GM18909 (cell line): Measurements from ENCODE around the gene ZNHIT2.
A peak's percentile ranks its signal among the peaks of the same experiment; 100 is the strongest.
"Not testable (repeated sequence)": the region's sequence is repeated elsewhere in the genome, so short reads cannot be mapped to it uniquely, and the experiment has no call there.

ENCODE experiments used
- ATAC-seq: cut with Tn5 transposase; IDR thresholded peaks from one replicate; pipeline ENCODE4 v1.9.1; 2021; ENCODE audit warnings: mild to moderate bottlenecking; ENCODE audit not compliant: unreplicated experiment, poor library complexity

Gene ZNHIT2

GRCh38 chr11:65121447-65121864 is 4.0 kb upstream of the ZNHIT2 start:
- no peak for ATAC-seq

- no peak for ATAC-seq
Observed at GRCh38 chr11:65120831-65121230, 3.3 kb upstream of the ZNHIT2 start.

GRCh38 chr11:65119670-65119995 is 2.1 kb upstream of the ZNHIT2 start:
- ATAC-seq, result no peak

- ATAC-seq, result not testable (repeated sequence)
Observed at GRCh38 chr11:65118891-65119669, 1.6 kb upstream of the ZNHIT2 start.

- ATAC-seq, result no peak
Observed at GRCh38 chr11:65118097-65118837, 766 bp upstream of the ZNHIT2 start.

DNA sequence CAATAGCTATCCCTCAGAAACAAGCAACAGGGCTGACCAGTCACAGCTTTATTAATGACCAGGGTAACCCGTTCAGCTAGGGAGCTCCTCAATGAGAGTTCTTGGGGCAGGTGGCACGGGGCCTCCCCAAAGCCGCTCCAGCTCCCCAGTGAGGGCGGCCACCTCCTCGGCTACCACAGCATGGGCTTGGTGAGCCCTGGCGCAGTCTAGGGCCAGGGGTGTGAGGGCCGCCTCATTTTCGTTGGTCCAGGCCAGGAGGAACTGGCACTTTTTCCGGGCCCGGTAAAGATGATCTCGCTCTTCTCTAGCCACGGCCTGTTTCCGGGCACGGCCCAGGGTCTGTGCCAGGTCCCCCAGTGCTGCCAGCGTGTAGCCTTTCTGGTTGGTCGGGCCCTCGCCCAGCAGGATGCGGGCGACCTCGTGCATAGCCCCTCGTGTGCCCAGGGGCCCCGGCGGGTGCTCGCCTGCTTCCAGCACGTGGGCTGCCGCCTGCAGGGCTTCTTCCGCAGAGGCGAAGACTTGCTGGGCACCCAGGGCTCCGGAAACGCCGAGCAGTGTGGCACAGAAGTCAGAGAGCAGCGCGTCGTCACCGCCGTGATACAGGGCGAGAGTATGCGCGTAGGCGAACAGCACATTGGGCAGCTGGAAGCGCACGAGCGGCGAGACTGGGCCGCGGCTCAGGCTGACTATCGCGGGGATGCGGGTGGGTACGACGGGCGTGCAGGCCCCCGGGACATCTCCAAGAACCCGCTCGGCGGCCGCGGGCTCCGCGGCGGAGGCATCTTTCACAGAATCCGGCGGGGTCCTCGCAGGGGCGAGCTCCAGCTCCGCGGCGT is 913 bp downstream of the ZNHIT2 start:
- ATAC-seq, result no peak

DNA sequence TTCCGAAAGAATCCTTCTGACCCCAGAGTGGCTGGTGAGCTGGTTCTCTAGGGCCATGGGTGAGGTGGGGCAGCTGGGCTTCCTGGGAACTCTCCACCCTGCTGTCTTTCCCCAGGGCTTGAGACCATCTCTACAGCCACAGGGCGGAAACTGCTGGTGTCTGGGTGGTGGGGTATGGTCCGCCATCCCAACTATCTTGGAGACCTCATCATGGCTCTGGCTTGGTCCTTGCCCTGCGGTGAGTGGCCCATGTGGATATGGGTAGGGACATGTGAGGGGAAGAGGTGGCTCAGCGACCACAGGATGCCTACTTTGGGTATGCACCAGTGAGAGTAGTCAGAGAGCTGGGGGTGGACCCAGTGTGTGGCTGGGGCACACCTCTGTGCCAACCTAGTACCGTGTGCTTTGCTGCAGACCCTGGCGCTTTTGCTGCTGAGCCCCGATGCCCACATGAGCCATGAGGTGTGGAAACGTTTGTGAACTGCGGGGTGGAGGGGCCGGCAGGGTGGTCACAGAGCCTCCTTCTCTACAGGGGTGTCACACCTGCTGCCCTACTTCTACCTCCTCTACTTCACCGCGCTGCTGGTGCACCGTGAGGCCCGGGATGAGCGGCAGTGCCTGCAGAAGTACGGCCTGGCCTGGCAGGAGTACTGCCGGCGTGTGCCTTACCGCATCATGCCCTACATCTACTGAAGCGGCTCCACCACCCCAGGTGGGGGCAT is 2.0 kb downstream of the ZNHIT2 start:
- no peak for ATAC-seq

GRCh38 chr11:65114538-65115171 is 2.8 kb downstream of the ZNHIT2 start:
- no peak for ATAC-seq

DNA sequence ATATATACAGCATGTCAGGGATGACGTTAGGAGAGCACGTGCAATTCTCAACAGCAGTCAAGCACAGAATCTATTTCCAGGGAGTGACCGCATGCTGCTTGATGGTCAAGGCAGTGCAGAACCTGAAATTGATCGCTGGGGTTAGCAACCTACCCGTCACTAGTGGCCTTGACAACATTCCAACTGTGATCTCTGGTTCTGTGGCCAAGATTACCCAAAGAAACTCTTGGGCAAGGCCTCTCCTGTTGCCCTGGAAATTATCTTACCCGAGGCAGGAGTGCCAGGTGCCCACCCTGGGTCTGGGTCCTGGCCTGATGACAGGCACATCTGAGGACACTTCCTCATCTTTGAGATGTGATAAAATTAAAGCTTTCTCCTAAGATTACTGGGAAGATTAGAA is 3.7 kb downstream of the ZNHIT2 start:
- no peak for ATAC-seq

- no peak for ATAC-seq
Observed at GRCh38 chr11:65113361-65113756, 4.1 kb downstream of the ZNHIT2 start.

GRCh38 chr11:65112546-65113360 is 4.7 kb downstream of the ZNHIT2 start:
- ATAC-seq, result no peak

- ATAC-seq, result peak; percentile 60
Observed at GRCh38 chr11:65111744-65112545, 5.6 kb downstream of the ZNHIT2 start, which contains the start of gene TM7SF2. TM7SF2 (plus strand) TSS chr11:65111872; CDS start chr11:65112016, 144 bp downstream.

DNA sequence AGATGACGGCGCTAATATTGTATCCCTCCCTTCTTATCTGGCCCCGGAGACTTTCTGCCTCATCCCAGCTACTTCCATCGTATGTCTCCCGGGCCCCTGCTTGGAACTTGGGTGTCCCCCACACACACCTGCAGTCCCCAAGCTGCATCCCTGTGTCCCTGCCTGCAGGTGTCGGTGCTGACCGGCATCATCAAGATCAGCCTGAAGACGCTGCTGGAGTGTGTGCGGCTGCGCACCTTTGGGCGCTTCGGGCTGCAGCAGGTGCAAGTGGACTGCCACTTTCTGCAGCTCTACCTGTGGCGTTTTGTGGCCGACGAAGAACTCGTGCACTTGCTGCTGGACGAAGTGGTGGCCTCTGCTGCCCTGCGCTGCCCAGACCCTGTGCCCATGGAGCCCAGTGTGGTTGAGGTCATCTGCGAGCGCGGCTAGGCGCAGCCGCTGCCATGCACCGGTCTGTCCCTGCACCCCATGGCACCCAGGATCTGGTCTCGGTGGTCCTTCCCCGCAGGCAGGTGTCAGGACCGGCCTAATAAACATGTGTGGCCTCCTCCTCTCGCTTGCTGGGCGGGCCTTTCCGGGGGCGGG is 6.2 kb downstream of the ZNHIT2 start:
- ATAC-seq, result no peak

DNA sequence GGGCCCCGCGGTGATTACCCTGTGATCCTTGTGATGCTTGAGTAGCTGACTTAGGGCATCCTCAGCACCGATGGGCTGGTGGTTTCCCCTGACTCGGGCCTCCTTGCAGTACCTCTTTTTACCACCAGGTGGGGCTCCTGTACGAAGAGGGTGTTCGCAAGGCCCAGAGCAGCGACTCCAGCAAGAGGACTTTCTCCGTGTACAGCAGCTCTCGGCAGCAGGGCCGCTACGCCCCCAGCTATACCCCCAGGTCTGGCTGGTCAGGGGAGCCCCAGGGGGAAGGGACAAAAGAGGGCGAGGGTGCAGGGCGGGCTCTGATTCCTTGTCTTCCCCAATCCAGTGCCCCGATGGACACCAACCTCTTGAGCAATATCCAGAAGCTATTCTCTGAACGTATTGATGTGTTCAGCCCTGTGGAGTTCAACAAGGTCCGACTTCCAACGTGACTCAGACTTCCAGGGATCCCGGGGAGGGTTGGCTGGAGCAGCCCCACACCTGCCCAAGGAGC is 7.1 kb downstream of the ZNHIT2 start:
- no peak for ATAC-seq

GRCh38 chr11:65109231-65110198 is 8.0 kb downstream of the ZNHIT2 start:
- ATAC-seq, result no peak

DNA sequence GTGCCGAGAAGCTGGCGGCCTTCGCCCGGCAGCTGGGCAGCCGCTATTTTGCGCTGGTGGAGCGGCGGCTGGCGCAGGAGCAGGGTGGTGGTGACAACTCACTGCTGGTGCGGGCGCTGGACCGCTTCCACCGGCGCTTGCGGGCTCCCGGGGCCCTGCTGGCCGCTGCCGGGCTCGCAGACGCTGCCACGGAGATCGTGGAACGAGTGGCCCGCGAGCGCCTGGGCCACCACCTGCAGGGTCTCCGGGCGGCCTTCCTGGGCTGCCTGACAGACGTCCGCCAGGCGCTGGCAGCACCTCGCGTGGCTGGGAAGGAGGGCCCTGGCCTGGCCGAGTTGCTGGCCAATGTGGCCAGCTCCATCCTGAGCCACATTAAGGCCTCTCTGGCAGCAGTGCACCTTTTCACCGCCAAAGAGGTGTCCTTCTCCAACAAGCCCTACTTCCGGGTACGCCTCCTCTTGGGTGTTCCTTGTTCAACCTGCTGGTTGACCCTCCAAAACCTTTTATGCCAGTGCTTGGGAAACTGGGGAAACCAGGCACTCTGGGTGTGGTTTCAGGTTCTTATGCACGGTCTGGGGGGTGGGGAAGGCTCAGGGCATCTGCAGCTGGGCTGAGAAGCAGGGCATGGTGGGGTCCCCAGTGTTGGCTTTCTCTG is 8.9 kb downstream of the ZNHIT2 start:
- ATAC-seq, result no peak
